HEK293T (cell line): ENCODE measurements around the gene RPL22.

Experiments used
- BHLHE40 ChIP-seq: fragments of 450-650 bp; IDR thresholded peaks from 2 replicates; pipeline ENCODE4 v1.6.1; 2016; ENCODE audit warnings: mild to moderate bottlenecking, moderate library complexity, borderline replicate concordance
- FOXA1 ChIP-seq: fragments of 450-650 bp; IDR thresholded peaks from 2 replicates; pipeline ENCODE4 v1.6.1; 2016; ENCODE audit warnings: mild to moderate bottlenecking
- FOXM1 ChIP-seq: fragments of 450-650 bp; IDR thresholded peaks from 2 replicates; pipeline ENCODE4 v1.6.1; 2017; ENCODE audit warnings: mild to moderate bottlenecking, borderline replicate concordance
- HDGF ChIP-seq: fragments of 450-650 bp; IDR thresholded peaks from 2 replicates; pipeline ENCODE4 v1.6.1; 2017; ENCODE audit warnings: antibody characterized with exemption, borderline replicate concordance
- NFRKB ChIP-seq: fragments of 450-650 bp; IDR thresholded peaks from 2 replicates; pipeline ENCODE4 v1.6.1; 2016; ENCODE audit warnings: mild to moderate bottlenecking, moderate library complexity
- SUZ12 ChIP-seq: fragments of 450-650 bp; IDR thresholded peaks from 2 replicates; pipeline ENCODE4 v1.6.1; 2016; ENCODE audit warnings: mild to moderate bottlenecking
- TARDBP ChIP-seq: fragments of 450-650 bp; IDR thresholded peaks from 2 replicates; pipeline ENCODE4 v1.6.1; 2016

- TF ChIP-seq TARDBP, result no peak
- TF ChIP-seq FOXA1, result no peak
- TF ChIP-seq FOXM1, result no peak
- no peak for TF ChIP-seq NFRKB
- no peak for TF ChIP-seq SUZ12
- TF ChIP-seq HDGF, result no peak
- no peak for TF ChIP-seq BHLHE40
Measured at GRCh38 chr1:6207921-6208320, 8.5 kb upstream of the RPL22 start.
